Activated CD4-positive, CD25-positive, alpha-beta regulatory T cell (primary cell): Measurements from ENCODE around the gene VWA5A.
"Not testable (repeated sequence)": the region's sequence is repeated elsewhere in the genome, so short reads cannot be mapped to it uniquely, and the experiment has no call there.

Experiments
- DNase-seq, 4 experiments: peaks; one replicate each; lab custom pipeline; 2025; lab: John Stamatoyannopoulos, UW

VWA5A gene

GRCh38 chr11:124170315-124170714, 55.1 kb downstream of the VWA5A start:
- DNase-seq: not testable (repeated sequence)

- DNase-seq: no peak
These were observed 55.7 kb downstream of the VWA5A start for GRCh38 chr11:124170801-124171586.

- DNase-seq: no peak
These were observed 56.9 kb downstream of the VWA5A start for GRCh38 chr11:124172101-124172500.

- no peak for DNase-seq
These were observed 57.3 kb downstream of the VWA5A start for GRCh38 chr11:124172599-124172998.

DNA sequence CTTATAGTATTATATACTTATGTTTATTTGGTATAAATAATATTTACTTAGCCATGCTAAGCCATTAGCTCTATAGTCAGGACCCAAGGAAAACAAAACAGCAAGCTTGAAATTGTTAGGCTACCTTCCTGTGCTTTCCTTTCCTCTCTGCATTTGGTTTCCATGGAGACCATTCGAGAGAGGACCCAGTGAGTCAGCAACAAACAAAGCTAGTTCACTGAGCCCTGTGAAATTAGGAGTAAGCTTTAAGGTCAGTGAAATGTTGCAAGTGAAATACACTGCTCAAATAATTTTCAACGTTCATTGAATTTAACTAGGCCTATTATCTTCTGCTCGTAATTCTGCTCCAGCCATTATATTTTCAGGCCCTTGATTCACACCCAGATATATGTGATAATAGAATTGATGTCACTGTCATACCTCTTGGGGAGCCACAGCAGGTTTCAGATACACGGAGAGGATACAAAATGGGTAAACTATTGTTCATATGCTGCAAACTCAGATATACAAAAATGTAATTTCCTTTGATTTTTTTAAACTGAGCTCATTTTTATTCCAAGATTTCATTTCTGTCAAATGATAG, 58.8 kb downstream of the VWA5A start:
- no peak for DNase-seq

GRCh38 chr11:124176925-124177715, 61.9 kb downstream of the VWA5A start:
- no peak for DNase-seq

DNA sequence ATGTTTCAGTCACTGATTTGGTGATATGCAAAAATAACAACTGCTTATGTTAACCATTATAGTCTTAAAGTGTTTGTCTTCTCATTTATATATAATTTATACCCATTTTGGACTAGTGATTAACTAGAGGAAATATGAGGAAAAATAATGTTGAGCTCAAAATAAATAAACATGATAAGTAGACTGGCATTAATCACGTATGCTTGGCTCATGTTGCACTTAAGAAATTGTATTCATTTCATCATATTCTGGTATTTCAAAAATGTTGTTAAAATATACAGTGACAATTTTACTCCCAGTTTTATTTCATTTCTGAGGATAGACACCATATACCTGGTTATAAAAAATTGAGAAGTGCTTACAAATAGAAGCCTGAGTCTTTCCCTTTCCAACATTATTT, 64.1 kb downstream of the VWA5A start:
- no peak for DNase-seq

DNA sequence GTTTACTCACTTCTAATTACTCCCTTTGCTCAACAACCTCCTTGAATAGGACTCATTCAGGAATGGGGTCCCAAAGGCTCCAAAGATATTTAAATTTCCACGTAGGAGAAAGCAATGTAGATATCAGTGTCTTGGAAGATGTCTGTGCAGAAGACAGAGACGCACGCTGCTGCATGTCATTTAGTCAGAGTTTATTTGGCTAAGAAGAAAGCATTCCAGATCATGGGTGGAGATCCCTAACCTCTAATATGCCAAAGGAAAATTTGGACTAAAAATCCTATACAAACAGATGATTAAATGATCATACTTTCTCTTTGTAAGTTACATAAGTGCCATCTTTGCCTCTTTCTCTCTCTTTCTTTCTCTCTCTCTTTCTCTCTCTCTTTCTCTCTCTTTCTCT, 67.8 kb downstream of the VWA5A start, which contains the start of gene OR10D3:
OR10D3 (plus strand) TSS at position 278 of the 400 bp plus-strand sequence. CDS start 1,925 bp downstream, outside the sequence.
- DNase-seq: no peak

DNA sequence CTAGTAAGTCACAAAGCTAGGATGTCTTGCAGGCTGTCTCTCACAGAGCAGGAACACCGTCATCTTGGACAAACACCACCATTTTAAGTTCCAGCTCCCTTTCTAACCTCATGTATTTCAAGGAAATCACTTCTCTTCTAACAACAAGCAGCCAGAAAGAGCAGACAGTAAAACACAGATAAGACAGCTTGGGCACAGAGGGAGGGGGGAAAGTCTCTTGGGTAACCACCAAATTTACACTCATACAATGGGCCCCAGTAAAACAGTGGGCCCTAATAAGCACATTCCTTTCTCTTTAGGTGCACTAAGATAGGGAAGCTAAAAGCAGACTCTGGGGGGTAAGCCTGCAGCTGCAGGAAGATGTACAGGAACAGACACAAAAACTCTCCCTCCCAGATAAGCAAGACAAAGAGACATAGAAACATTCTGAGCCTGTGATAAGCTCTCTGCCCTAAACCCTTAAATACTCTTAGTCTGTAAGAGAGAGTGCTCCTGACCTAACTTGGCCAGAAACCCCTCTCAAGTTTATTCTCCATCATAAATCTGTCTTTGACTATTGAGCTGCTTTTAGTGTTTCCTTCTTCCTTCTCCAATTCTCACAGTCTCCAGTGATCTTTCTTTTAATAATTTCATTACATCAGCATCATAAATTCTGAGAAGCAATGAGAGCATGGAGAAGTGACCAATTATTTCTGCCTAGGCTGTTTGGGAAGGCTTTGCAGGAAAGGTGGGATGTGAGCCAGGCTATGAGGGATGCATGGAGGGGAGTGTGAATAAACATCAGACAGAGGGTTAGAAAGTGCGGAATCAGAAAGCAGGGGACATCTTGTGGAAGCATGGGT, 75.3 kb downstream of the VWA5A start:
- no peak for DNase-seq

GRCh38 chr11:124193221-124194010, 78.2 kb downstream of the VWA5A start:
- no peak for DNase-seq

GRCh38 chr11:124194293-124195188, 79.3 kb downstream of the VWA5A start:
- no peak for DNase-seq

DNA sequence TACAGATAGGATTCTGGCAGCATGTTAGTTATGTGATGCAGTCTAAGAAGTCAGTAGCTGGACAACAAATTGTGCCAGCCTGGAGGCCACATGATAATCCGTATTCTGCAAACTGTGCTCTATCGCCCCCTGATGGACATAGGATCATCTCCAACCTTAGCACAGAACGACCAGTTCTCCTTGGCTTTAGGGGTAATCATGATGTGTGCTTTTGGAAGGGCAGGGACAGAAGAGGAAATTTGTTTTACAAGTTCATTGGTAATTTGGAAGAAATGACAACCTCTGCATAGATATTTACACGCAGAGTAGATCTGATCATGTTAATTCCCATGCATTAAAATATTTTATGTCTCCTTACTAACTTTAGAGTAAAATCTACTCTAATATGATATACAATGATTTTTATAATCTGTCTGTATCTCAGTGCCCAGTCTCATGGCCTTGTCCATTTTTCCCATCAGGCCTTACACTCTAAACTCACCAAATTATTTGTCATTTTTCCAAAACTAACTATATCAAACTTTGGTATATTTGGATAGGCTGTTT, 80.0 kb downstream of the VWA5A start:
- peak in 1 of 4 experiments; percentile 7 for DNase-seq
